Lung (tissue), 12 donors: Measurements from ENCODE around the gene REXO1. TPM values are rescaled to one million over a fixed set of nuclear protein-coding genes. Genes with fewer than 3 reads are reported as not detected.

Source experiments
- ATAC-seq: fragments of 200-7000 bp; cut with Tn5 transposase; one replicate; pipeline ENCODE4 v1.9.1; 2020; ENCODE audit warnings: moderate number of reproducible peaks; ENCODE audit not compliant: insufficient read depth, low FRiP score
- DNase-seq, 3 donors: peaks; one replicate each; pipeline ENCODE4 v3.0.0-alpha.2; 2013 to 2017
- H3K27ac ChIP-seq, 2 donors: one replicate each; pipeline ENCODE4 v1.5.1; 2013; ENCODE audit warnings: mild to moderate bottlenecking in 2 of 2, moderate library complexity in 2 of 2, control low read depth in 1 of 2, inconsistent platforms in 1 of 2, low read depth in 1 of 2, low read length in 1 of 2
- H3K27me3 ChIP-seq, 3 donors: one replicate each; pipeline ENCODE4 v1.5.1; 2013; ENCODE audit warnings: low read length in 2 of 3; ENCODE audit not compliant: control insufficient read depth in 3 of 3, insufficient read depth in 3 of 3
- H3K36me3 ChIP-seq, 4 donors: one replicate each; pipeline ENCODE4 v1.5.1; 2013; ENCODE audit warnings: low read length in 4 of 4, mild to moderate bottlenecking in 1 of 4, moderate library complexity in 1 of 4; ENCODE audit not compliant: control insufficient read depth in 4 of 4, insufficient read depth in 4 of 4
- H3K4me1 ChIP-seq, 5 donors: one replicate each; pipeline ENCODE4 v1.5.1; 2013; ENCODE audit warnings: low read length in 5 of 5, mild to moderate bottlenecking in 2 of 5, moderate library complexity in 1 of 5; ENCODE audit not compliant: control insufficient read depth in 5 of 5, insufficient read depth in 5 of 5
- H3K4me3 ChIP-seq: one replicate; pipeline ENCODE4 v1.5.1; 2013; ENCODE audit warnings: mild to moderate bottlenecking, control low read depth, moderate library complexity
- H3K9ac ChIP-seq, 2 donors: one replicate each; pipeline ENCODE4 v1.5.1; 2013; ENCODE audit warnings: low read length in 2 of 2, control low read depth in 1 of 2; ENCODE audit not compliant: insufficient read depth in 1 of 2
- H3K9me3 ChIP-seq, 4 donors: one replicate each; pipeline ENCODE4 v1.5.1; 2013; ENCODE audit warnings: low read length in 3 of 4, mild to moderate bottlenecking in 1 of 4, moderate library complexity in 1 of 4; ENCODE audit not compliant: control insufficient read depth in 4 of 4, insufficient read depth in 3 of 4
- WGBS, 2 donors: extraction: QIAGEN DNeasy Blood & Tissue Kit; methylation state at CpG; one replicate each; pipeline ENCODE4 v1.1.7; 2013; 5-methylcytosine and 5-hydroxymethylcytosine counted together
- polyA plus RNA-seq, 2 donors: library from polyadenylated mRNA; stranded (reverse); fragments of 200-250 nt; gene quantifications; one replicate each; pipeline ENCODE4 v1.2.1, GENCODE V29; 2013
- total RNA-seq, 2 donors: library from RNA; depleted of rRNA in 1 of 2; stranded (reverse); fragments of >200 nt in 1 of 2; gene quantifications; one replicate each; pipeline ENCODE4 v1.2.1, GENCODE V29; 2014 to 2021
- TF ChIP-seq, protein P1 (sequence below): IDR thresholded peaks from 2 replicates; pipeline ENCODE4 v1.5.1; 2012; ENCODE audit warnings: mild to moderate bottlenecking; ENCODE audit errors: control extremely low read depth, extremely low read depth
- donor health status: control.
- donor health status: control.
- donor health status: Bipolar disorder and iron deficiency.
- donor health status: healthy.
- donor health status: DM: yes; HTN: yes; CAD: no.

The REXO1 gene
- total and polyA plus RNA-seq, 4 donors, result 15.6 to 40.3 (median 27.2) TPM

DNA sequence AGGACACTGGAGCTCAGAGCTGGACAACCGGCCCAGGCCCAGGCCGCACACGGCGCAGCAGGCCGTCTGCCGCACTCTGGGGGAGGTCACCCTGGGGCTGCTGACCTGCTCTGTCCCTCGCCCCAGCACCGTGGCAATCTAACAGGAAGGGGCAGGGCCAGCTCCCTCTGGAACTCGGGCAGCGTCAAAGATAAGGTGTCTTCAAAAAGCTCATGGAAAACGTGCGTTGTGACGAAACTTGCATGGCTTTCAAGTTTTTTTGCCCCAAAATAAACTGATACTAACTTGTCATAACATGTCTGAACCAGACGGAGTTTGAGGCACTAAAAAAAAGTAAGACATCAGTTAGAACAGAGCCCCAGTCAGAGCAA is 24.0 kb downstream of the REXO1 start:
- H3K27ac ChIP-seq, result no peak overlapping the region
- TF ChIP-seq, protein P1, sequence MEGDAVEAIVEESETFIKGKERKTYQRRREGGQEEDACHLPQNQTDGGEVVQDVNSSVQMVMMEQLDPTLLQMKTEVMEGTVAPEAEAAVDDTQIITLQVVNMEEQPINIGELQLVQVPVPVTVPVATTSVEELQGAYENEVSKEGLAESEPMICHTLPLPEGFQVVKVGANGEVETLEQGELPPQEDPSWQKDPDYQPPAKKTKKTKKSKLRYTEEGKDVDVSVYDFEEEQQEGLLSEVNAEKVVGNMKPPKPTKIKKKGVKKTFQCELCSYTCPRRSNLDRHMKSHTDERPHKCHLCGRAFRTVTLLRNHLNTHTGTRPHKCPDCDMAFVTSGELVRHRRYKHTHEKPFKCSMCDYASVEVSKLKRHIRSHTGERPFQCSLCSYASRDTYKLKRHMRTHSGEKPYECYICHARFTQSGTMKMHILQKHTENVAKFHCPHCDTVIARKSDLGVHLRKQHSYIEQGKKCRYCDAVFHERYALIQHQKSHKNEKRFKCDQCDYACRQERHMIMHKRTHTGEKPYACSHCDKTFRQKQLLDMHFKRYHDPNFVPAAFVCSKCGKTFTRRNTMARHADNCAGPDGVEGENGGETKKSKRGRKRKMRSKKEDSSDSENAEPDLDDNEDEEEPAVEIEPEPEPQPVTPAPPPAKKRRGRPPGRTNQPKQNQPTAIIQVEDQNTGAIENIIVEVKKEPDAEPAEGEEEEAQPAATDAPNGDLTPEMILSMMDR, result no peak
- ATAC-seq (no peak), DNase-seq (no peak)
- no peak overlapping the region for H3K4me3 ChIP-seq
- H3K4me1 ChIP-seq, result peaks cover 0 to 12% (median 0%) of the 10 kb centered on the region in 5 donors
- H3K9me3 ChIP-seq, result no peaks in the 10 kb centered on the region
- no peak overlapping the region for H3K9ac ChIP-seq
- peaks cover 5 to 69% (median 6%) of the 10 kb centered on the region in 4 donors for H3K36me3 ChIP-seq
- no peaks in the 10 kb centered on the region for H3K27me3 ChIP-seq
- WGBS, 2 donors, result 86 to 90% methylated on average over 14 of the region's 14 CpGs

DNA sequence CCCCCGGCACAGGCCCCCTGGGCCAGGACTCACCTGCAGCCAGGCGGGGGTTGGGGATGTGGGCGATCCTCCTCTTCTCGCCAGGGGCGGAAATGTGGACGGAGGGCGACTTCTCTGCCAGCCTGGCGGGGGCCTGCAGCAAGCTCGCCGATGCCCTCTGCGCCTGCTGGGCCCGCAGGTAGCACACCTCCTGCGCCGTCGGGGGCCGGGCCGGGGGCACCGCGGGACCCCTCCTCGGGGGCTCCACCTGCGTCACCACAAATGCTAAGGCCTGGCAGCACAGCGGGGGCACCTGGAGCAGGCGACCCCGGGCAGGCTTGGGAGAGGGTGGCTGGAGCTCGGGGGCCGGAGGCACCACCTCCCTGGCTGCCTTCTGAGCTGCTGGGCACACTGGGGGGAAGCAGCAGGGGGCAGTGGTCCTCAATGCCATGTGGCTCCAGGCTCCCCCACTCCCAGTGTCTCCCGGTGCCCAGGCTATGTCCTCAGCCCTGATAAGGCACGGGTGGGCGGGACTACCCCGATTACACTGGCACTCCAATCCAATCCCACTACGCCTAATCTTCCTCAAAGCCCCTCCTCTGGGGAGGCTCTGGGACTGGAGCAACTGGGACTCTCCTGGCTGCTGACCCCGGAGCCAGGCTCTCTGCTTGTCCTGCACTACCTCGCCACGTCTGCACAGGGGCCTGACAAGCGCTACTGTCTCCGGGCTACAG is 24.6 kb downstream of the REXO1 start:
- Histone ChIP-seq H3K27me3 (no peaks in the 10 kb centered on the region), H3K4me1 (peaks cover 0 to 14% (median 0%) of the 10 kb centered on the region in 5 donors), H3K9me3 (no peaks in the 10 kb centered on the region), H3K4me3 (no peak overlapping the region), H3K27ac (no peak overlapping the region), H3K9ac (no peak overlapping the region), H3K36me3 (peaks cover 5 to 71% (median 6%) of the 10 kb centered on the region in 4 donors)
- TF ChIP-seq, protein P1, result no peak
- 92 to 98% methylated on average over 34 to 36 of the region's 36 CpGs for WGBS, 2 donors
- DNase-seq, result no peak
- ATAC-seq, result no peak

DNA sequence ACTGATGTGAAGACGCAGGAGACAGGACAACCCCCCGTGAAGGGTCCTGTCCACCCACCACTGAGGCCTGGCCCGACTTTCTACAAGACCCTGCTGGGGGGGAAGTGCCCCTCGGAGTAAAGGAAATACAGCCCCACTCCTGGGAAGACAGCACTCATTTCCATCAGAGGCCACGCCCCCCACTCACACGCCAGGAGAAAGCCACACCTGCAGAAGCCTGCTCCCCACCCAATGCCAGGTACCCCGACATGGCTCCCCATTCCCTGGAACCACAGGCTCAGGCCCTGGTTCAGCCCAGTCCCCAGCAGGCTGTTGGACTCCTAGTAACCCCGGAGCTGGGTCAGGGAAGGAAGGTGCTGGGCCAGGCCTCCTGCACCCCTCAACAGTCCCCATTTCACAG is 25.3 kb downstream of the REXO1 start:
- TF ChIP-seq, protein P1, result no peak
- peaks cover 7 to 73% (median 10%) of the 10 kb centered on the region in 4 donors for H3K36me3 ChIP-seq
- H3K4me1 ChIP-seq, result peaks cover 0 to 14% (median 0%) of the 10 kb centered on the region in 5 donors
- H3K27me3 ChIP-seq, result no peaks in the 10 kb centered on the region
- no peaks in the 10 kb centered on the region for H3K9me3 ChIP-seq
- 88 to 91% methylated on average over 8 of the region's 8 CpGs for WGBS, 2 donors
- no peak overlapping the region for H3K4me3 ChIP-seq
- no peak for DNase-seq
- no peak overlapping the region for H3K27ac ChIP-seq
- no peak overlapping the region for H3K9ac ChIP-seq
- ATAC-seq, result no peak
